ENCODE measurements around the gene CBLB.

Gene CBLB

DNA sequence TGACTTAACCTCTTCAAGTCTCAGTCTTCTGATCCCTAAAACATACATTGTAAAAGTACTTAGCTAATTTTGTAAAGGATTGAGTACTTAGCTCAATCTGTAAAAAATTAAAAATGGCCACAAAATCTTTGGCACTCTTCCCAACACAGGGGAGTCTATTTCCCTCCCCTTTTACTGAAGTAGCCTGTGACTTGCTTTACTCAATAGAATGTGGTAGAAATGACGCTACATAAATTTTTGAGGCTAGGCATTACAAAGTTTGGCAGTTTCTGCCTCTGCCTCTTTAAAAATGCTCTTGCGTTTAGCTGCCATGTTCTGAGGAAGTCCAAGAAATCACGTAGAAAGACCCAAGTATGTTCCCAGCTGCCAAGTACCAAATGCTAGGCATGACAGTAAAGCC, 80.2 kb downstream of the CBLB start:
- no peak for DNase-seq (ENCODE audit: insufficient read length, low spot score)
- no peak for TF ChIP-seq POLR2A (IDR thresholded peaks at IDR 0.05; ENCODE audit: low read depth, low read length)
- FAIRE-seq = no peak

DNA sequence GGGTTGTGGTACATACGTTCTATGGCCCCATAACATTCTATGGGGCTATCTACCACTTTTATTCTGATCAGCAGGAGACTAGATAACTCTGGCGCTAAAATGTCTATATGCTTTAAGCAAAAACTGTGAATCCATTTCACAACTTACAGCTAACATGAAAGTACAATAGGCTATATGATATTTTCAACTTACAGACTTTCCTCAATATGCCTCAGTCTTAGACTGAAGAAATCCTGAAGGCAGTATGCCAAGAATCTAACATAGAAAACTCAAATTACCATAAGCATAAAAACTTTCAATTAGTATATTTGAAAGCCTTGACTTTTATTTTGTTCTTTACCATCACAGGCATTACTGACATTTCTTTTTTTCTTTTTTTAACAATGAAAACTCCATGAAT, 81.4 kb downstream of the CBLB start:
- TF ChIP-seq POLR2A (IDR thresholded peaks at IDR 0.05; ENCODE audit: low read depth, low read length) = no peak
- DNase-seq (ENCODE audit: insufficient read length, low spot score) (no peak), FAIRE-seq (no peak)

DNA sequence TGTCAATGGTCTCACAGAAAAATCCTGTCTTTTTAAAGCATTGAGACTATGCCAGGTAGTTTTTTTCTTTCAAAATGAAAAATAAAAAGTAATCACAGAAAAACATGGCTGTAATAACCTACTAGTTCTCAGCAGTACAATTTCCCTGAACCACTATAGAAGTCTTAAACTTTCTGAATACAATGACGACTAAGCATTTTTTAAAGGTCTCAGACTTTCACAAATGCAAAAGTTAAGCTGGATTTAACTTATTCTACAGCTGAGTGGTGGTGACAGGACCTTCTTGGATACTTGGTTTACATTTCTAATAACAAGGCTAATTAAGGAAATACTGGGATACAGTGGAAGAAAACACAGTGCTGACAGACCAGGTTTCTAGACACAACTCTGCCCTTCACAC, 81.8 kb downstream of the CBLB start:
- no peak for DNase-seq (ENCODE audit: insufficient read length, low spot score)
- no peak for FAIRE-seq
- no peak for TF ChIP-seq POLR2A (IDR thresholded peaks at IDR 0.05; ENCODE audit: low read depth, low read length)

DNA sequence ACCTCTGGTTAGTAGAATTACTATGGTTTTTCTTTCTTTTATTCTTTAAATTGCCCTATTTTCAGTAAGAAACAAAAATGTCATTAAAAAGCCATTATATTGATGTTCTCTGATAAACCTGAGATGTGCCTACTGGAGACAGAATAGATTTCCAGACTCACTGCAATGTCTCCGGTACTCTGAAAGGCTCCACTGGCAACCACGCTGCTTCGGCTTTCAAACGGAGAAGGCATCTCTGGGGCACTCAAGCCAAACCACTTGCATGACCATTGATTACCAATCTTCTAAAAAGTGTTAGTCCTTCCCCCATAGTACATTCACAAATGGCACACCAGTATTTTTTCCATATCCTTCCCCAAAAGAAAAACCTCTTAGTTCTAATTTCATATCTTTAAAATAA, 82.6 kb downstream of the CBLB start:
- FAIRE-seq (no peak), DNase-seq (ENCODE audit: insufficient read length, low spot score) (no peak)
- TF ChIP-seq POLR2A (IDR thresholded peaks at IDR 0.05; ENCODE audit: low read depth, low read length) = no peak

DNA sequence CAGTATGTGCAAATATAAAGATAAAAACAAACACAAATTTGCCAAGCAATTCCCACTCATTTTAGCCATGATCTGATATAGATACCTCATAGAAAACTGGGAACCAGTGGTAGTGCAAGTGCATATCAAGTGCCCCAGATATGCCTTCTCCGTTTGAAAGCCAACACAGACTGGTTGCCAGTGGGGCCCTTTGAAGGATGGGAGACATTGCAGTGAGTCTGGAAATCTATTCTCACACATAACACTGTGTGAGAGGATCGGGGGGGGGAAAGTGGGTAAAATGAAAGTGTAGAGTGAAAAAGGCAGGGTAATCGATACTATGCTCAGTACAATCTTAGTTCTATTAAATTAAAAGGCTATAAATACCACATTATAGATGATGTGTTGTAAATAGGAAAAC, 83.0 kb downstream of the CBLB start:
- DNase-seq (ENCODE audit: insufficient read length, low spot score) (no peak), FAIRE-seq (no peak)
- TF ChIP-seq POLR2A (IDR thresholded peaks at IDR 0.05; ENCODE audit: low read depth, low read length) = no peak

DNA sequence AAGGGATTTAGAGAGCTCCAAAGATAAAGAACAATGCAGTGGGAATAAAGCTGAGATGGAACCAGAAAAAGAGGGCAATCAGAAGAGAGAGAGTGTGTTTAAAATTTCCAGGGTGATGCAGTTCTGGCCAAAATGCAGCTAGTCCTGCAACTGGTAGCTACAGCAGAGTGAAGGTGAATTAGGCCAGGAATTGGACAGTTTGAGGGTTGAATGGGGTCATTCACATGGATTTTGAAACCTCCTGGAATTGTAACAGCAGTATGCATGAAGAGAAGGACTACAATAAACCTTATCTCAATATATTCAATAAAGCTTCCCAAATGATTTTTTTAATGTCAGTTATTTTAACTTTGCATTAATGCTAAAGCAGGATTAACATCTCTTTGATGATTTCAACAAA, 85.2 kb downstream of the CBLB start:
- FAIRE-seq (no peak), DNase-seq (ENCODE audit: insufficient read length, low spot score) (no peak)
- TF ChIP-seq POLR2A (IDR thresholded peaks at IDR 0.05; ENCODE audit: low read depth, low read length) = no peak

DNA sequence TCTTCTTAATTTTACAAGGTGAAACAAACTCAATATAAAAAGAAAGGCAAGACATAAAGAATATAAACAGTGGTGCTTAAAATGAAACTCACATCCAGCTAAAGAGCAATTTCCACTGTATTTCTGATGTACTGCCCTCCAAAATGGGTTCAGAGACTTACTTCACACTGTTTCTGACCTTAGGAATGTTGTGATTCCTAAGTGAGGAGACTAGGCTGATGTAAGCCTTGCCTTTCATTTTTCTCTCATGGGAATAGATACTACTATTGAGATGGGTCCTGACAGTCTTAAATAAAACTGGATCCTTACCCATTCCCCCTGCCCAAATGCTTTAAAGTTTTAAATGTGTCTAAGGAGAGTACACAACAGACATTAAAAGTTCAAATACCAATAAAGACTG, 86.9 kb downstream of the CBLB start:
- no peak for TF ChIP-seq POLR2A (IDR thresholded peaks at IDR 0.05; ENCODE audit: low read depth, low read length)
- no peak for DNase-seq (ENCODE audit: insufficient read length, low spot score)
- FAIRE-seq = no peak

DNA sequence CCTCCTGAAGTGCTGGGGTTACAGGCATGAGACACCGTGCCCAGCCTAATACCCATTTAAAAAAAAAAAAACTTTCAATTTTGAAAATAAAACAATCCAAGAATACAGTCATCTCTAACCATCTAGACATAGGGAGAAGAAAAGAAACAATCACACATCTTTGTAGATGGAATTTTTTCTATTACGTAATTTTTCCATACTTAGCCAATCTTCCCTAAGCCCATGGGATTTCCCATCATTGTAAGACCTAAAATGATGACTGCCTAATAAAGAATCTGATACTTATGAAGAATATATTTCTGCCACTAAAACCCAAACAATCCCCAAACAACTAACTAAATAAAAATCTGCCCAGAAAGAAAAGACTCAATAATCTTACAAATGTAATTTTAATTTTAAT, 88.7 kb downstream of the CBLB start:
- FAIRE-seq = no peak
- no peak for TF ChIP-seq POLR2A (IDR thresholded peaks at IDR 0.05; ENCODE audit: low read depth, low read length)
- no peak for DNase-seq (ENCODE audit: insufficient read length, low spot score)

DNA sequence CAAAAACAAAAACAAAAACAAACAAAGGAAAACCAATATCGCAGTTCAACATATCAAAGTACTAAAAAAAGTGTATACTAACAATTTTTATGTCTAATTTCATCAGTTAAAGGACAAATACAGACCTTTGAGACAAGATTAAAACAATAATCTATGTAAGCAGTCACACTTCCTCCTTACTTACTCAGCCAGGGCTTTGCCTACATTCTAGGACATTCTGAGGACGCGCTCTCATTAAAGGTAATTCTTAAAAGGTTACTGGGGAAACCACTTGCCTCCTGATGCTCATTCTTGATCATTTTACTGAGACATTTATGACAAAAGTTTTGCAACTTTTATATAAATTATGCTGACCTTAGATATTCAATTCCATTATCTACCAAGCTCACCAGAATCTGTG, 93.4 kb downstream of the CBLB start:
- TF ChIP-seq POLR2A (IDR thresholded peaks at IDR 0.05; ENCODE audit: low read depth, low read length) = no peak
- FAIRE-seq (no peak), DNase-seq (ENCODE audit: insufficient read length, low spot score) (no peak)

DNA sequence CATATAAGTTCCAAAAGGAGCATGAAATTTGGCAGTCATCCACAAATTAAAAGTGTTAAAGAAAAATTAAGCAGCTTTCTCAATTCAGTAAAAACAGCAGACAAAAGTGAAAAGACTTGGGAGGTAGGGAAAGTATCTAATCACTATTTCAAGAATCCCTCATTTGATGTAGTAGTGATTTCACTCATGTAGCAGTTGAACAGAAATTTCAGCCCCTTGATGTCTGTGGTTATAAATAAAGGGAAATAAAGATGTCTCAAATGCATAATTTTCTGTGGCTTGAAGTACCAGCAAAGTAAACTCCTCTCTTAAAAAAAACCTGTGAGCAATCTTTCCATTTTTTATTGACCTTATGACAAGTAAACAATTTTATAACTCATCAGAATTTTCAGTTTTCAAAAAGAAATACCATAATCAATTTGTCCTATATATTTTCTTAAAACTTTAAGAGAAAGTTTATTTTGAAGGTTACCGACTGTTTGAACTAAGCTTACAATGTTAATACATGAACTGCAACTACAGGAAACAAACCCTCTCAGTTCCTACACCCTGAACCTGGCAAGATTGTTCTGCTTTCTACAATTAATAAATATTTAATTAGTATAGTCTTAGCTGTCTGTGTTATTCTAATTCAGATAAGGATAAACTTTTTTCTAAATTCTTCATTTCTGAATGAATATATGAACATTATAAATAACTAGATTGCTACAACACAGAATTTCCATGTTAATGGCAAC, 94.2 kb downstream of the CBLB start:
- no peak for TF ChIP-seq POLR2A (IDR thresholded peaks at IDR 0.05; ENCODE audit: low read depth, low read length)
- FAIRE-seq = no peak
- no peak for DNase-seq (ENCODE audit: insufficient read length, low spot score)

DNA sequence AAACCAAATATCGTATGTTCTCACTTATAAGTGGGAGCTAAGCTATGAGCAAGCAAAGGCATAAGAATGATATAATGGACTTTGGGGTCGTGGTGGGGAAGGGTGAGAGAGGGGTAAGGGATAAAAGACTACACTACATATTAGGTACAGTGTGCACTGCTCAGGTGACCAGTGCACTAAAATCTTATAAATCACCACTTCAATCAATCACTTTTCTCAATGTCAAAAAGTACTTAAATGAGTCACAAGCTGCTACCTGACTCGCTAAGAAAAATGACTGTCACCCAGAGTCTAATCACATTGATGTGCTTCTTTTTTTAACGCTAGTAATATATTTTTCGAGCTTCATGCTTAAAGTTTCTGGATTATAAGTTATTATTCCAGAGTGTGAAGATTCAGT, 95.5 kb downstream of the CBLB start:
- FAIRE-seq = no peak
- no peak for DNase-seq (ENCODE audit: insufficient read length, low spot score)
- no peak for TF ChIP-seq POLR2A (IDR thresholded peaks at IDR 0.05; ENCODE audit: low read depth, low read length)

DNA sequence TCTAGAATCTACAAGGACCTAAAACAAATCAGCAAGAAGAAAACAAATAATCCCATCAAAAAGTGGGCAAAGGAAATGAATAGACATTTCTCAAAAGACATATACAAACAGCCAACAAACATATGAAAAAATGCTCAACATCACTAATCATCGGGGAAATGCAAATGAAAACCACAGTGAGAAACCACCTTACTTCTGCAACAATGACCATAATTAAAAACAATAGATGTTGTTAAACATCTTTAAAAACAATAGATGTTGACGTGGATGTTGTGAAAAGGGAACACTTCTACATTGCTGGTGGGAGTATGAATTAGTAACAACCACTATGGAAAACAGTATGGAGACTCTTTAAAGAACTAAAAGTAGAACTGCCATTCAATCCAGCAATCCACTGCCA, 96.2 kb downstream of the CBLB start:
- TF ChIP-seq POLR2A (IDR thresholded peaks at IDR 0.05; ENCODE audit: low read depth, low read length) = no peak
- no peak for DNase-seq (ENCODE audit: insufficient read length, low spot score)
- no peak for FAIRE-seq

DNA sequence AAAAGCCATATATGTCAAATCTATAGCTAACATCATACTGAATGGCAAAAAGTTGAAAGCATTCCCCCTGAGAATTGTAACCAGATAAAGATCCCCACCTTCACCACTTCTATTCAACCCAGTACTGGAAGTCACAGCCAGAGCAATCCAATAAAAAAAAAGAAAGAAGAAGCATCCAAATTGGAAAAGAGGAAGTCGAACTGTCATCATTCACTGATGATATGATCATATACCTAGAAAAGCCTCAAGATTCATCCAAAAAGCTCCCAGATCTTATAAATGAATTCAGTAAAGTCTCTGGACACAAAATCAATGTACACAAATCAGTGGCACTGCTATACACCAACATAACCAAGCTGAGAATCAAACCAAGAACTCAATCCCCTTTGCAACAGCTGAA, 97.4 kb downstream of the CBLB start:
- no peak for TF ChIP-seq POLR2A (IDR thresholded peaks at IDR 0.05; ENCODE audit: low read depth, low read length)
- no peak for FAIRE-seq
- no peak for DNase-seq (ENCODE audit: insufficient read length, low spot score)

DNA sequence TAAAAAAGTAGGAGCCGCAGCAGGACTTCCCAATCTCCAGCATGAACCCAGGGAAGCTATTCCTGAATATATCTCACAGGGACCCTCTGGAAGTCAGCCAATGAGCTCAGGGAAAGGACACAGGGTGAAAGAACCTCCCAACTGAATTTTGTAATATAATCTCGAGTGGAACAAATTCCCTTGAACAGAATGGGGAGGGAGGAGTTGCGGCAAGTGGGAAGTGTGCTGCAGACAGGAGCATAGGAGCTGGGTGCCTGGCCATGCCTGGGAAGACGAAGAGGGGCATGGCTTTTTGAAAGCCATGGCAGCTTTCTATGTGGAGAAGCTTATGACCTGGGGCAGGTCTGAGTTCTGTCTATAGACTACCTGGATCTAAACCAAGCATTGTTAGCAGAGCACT, 98.4 kb downstream of the CBLB start:
- no peak for TF ChIP-seq POLR2A (IDR thresholded peaks at IDR 0.05; ENCODE audit: low read depth, low read length)
- FAIRE-seq (no peak), DNase-seq (ENCODE audit: insufficient read length, low spot score) (no peak)

DNA sequence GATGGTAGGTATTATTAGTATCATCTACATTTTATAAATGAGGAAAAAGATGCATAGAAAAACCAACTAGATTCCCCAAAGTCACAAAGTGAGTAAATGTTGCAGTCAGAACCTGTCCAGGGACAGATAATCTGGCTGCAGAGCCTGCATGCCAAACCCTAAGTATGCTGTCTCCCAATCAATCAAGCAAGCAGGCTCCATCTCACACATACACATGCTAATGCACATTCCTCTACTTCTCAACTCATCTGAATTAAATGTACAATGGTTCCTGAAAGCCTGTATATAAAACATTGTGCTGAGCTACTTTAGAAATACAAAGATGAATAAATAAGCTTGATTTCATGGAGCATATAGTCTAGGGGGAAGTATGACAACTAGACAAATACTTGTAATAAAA, 101.0 kb downstream of the CBLB start:
- FAIRE-seq (no peak), DNase-seq (ENCODE audit: insufficient read length, low spot score) (no peak)
- TF ChIP-seq POLR2A (IDR thresholded peaks at IDR 0.05; ENCODE audit: low read depth, low read length) = no peak

DNA sequence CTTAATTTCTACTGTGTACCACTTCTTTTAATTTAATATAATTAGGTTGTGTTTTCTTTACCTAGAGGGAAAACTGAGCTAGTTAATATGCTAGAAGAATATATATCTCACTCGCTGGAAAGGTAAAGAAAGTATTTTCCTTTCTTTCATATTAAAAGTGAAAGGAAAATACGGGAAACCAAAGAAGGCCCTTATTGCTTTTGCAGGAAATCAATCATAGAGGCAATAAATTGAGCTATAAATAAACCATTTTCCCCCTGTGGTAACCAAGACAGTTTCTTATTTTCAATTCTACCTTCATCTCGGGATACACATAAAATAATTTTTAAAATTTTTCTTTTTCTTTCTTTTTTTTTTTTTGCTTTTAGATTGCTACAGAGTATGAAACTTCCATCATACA, 101.6 kb downstream of the CBLB start:
- DNase-seq (ENCODE audit: insufficient read length, low spot score) (no peak), FAIRE-seq (no peak)
- no peak for TF ChIP-seq POLR2A (IDR thresholded peaks at IDR 0.05; ENCODE audit: low read depth, low read length)

Measured in H54 (cell line).